ENCODE measurements around the gene RALA.

The RALA gene, protein sequence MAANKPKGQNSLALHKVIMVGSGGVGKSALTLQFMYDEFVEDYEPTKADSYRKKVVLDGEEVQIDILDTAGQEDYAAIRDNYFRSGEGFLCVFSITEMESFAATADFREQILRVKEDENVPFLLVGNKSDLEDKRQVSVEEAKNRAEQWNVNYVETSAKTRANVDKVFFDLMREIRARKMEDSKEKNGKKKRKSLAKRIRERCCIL

DNA sequence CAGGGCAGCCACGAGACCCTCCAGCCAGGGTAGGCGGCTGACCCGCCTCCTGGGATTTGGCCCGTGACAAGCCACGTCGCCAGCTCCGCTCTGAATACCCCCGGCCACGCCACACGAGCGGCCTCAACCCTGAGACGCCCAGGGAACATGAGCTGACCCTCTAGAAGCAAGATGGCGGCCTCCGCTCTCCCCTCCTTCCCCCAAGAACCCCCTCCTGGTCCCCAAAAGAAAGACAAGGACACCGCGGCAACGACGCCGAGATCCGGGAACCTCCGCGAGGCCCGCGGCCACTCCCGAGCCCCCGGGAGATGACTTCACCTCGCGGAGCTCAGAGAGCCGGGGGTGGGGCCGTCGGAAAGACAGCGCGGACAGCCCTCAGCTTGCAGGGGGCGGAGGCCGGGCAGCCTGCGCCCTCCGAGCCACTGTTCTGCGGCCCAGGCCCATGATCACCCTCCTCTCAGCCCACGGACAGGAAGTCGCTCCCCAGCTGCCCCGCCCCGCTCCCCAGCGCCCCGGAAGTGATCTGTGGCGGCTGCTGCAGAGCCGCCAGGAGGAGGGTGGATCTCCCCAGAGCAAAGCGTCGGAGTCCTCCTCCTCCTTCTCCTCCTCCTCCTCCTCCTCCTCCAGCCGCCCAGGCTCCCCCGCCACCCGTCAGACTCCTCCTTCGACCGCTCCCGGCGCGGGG lies at the start of gene RALA:
Gene RALA (plus strand): TSS at position 526 of the 685 bp plus-strand sequence. CDS start 63,096 bp downstream, outside the sequence.
- DNase-seq = peak; percentile 95

DNA sequence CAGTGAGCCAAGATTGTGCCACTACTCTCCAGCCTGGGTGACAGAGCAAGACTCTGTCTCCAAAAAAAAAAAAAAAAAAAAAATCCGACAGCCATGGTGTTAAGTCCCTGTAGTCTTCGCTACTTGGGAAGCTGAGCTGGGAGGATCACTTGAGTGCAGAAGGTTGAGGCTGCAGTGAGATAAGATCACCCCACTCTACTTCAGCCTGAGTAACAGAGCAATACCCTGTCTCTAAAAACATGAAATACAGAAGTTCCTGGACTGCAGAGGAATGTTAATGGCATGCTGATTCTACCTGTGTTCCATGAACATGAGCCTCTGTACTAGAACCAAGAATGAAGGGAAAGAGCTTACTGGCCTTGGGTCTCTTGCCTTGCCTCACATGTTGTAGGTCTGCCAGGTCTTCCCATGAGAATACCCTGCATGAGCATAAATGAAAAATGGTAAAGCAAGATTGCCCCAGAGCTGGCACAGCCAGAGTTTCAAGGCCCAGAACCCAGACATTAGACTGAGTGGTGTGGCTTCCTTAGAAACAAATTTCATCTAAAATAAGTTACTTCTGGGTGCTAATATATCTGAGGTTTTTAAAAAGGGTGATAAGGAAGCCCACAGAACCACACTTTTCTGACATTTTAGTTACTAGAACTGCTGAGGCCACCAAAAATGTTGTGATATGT lies 48.6 kb upstream of the RALA start:
- DNase-seq = no peak

DNA sequence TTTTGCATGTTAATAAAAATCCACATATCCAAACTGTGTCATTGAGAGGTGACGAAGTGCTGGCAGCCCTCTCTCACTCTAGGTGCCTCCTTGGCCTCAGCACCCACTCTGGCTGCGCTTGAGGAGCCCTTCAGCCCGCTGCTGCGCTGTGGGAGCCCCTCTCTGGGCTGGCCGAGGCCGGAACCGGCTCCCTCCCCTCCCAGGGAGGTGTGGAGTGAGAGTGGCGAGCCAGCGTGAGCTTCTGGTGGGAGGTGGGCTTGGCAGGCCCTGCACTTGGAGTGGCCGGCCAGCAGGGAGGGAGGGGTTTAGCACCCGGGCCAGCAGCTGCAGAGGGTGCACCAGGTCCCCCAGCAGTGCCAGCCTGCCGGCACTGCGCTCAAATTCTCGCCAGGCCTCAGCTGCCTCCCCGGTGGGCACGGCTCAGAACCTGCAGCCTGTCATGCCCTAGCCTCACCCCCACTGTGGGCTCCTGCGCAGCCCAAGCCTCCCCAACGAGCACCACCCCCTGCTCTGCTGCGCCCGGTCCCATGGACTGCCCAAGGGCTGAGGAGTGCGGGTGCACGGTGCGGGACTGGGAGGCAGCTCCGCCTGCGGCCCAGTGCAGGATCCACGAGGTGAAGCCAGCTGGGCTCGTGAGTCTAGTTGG lies 46.0 kb upstream of the RALA start:
- DNase-seq = no peak

DNA sequence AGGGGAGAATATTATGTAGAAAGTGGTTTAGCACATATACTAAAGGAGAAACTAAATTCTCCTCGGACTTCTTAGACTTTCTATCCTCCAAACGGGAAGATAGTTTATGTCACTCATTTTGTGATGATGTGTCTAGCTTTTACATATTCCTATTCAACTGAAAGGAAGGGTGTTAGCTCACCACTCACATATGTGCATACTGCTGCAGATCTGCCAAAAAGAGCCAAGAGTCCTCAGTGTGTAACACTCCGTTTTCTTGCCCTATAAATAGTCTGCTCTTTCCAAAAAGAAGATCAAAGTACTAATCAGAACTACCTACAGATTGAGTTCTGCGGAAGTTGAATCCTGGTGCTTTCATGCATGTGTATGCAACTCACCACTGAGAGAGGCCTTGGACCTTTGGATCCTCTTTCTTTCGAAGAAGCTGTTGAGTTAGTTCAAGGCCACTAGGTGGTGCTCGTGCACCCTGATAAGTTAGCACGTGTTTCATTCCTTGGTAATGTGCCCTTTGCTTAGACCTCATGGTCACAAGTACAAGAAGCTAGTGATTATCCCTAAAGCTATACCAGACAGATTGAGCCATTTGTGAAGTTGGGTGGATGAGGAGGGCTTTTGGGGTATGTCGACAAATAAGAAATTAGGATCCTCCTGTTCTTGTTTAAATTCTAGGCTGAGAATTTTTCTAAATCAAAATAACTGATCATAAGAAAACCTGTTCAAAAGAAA lies 43.1 kb upstream of the RALA start:
- peak; percentile 88 for DNase-seq

DNA sequence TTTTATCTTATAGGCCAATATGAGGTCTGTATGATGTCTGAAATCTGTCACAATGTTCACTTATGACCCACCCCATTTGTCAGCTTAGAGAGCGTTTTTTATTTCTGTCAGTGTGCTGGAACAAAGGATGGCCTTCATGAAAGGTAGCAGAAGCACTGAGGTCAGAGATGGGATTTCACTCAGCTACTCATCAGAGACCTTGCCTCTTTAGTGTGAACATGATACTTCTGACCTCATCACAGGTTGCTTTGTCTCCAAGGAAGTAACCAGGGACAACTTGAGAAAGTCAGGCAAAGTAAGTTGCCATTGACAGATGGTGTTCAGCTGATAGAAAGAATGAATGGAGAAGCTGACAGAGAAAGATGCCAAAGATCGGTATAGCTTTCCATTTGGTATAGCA lies 40.8 kb upstream of the RALA start:
- DNase-seq = no peak

DNA sequence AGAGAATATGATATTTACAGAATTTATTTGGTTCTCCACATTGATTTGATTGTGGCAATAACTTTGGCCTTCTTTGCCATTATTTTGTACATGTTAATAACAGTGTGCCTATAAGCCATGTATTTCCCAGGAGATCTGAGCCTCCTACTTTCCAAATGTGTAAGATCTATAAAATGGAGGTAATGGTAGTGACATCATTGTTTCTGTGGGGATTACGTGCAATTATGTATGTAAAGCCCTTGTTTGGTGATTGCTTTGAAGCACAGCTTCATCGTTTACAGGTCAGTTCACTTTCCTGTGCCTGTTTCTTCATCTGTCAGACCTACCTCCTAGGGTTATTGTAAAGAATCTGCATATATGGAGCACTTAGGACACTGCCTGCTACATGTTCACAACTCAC lies 39.8 kb upstream of the RALA start:
- no peak for DNase-seq

DNA sequence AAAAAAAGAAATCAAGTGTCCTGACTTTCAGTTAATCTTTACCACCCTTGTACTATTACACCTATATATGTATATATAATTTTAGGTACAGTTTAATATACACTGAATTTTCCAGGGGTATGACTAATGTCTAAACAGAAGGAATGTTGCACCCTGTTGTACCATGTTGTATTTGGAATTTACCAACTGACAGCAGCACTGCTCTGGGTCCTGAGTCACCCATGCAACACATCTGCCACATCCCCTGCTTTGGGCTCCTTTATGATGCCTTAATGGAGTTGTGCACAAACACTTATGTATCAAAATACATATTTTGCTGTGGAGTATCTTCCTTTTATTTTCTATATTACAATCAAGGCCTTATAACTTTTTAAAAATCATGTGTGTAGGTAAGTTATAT lies 36.0 kb upstream of the RALA start:
- no peak for DNase-seq

DNA sequence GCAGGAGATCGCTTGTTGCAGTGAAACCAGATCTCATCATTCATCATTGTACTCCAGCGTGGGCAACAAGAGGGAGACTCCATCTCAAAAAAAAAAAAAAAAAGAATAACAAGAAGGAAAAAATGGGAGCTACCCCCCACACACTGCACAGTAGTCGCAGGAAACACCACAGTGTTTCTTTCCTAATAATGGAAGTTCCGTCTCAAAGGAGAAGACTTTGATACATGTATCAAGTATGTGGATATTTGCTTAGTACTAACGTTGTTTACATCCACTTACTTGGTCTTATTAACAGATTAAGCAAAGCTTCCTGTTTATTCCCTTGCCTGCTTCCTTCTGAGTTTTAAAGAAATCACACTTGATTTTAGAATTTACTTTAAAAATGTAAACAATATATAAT lies 35.0 kb upstream of the RALA start:
- DNase-seq = peak; percentile 76

DNA sequence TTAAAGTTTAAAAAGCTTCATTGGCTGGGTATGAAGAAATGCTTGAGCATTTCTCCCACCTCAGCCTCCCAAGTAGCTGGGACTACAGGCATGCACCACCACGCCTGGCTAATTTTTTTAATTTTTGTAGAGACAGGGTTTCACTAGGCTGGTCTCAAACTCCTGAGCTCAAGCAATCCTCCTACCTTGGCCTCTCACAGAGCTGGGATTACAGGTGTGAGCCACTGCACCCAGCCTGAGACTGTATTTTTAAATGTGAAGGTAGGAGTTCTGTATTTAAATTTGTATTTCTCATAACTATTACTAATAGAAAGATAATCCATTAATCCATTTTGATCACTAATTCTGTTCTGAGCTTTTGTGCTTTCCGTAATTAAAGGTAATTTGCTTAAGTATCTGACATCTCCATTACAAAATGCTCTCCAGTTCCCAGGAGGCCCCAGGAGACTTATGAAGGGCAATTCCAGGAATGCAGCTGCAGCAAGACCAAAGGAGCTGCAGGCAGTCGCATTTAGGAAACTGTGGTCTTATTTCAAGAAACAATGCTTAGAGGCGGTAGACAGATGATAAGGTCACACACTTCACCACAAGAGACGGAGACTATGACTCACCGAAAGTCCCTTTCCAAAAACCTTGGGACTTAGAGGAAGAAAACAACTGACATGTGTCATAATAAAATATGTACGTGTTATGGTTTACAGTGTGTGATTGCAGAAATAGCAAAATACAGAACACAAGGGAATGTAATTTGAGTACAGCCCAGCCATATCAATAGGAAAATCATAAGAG lies 33.9 kb upstream of the RALA start:
- peak; percentile 99 for DNase-seq

DNA sequence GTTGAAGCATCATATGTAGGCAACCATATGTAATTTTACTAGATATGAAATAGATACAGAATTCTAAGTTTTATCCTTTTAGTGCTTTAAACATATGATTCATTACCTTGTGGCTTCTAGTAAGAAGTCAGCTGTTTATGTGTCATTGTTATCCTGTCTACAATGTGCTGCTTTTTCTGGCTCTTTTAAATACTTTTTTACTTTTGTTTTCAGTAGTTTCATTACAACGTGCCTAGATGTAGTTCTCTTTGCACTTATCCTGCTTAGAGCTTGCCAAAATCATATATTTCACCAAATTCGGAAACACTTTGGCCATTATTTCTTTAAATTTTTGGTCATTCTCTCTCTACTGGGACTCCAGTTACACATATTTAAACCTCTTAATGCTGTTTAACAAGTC lies 30.8 kb upstream of the RALA start:
- peak; percentile 93 for DNase-seq

DNA sequence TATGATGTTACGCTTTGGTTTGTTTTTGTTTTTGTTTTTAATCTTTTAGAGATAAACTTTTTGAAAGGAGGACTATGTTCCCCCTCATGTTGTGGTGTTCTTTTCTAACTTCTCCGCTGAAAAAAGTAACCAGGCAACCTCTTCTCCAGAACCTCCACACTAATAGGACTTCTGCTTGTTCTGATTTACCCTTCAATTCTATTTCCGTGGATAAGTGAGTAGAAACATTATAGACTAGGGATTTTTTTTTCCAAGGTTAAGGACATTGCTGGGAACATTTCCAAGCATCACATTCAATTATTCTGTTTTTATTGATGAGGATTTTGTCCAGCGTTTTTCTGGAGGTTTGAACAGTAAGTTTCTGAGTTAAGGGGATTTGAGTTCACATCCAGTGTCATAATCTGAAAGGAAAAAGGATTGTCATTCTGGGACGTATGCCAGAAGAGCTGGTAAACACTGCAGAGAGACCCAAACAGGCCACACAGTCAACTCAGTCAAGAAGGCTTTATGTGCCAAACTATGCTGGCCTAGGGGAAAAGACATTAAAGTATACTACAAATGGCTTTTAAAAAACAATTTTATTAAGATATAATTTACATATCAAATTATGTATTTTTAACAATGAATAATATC lies 28.3 kb upstream of the RALA start:
- no peak for DNase-seq

DNA sequence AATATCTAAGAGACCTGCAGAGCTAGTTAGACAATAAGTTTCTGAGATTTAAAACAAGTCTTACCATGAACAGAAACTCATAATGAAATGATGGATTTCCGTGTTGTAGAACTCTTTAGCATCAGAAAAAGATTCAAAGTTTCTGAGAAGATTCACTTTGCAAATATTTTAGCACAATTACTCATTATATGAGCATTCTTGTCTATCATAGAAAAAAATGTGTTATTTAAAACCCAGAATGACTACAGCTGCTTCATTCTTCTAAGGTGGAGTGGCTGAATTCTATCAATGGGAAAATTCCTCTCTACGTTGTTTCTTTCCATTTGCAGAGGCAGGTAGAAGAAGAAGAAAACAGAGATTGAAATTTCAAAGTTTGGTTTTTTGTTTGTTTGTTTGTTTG lies 21.0 kb upstream of the RALA start:
- DNase-seq = no peak

DNA sequence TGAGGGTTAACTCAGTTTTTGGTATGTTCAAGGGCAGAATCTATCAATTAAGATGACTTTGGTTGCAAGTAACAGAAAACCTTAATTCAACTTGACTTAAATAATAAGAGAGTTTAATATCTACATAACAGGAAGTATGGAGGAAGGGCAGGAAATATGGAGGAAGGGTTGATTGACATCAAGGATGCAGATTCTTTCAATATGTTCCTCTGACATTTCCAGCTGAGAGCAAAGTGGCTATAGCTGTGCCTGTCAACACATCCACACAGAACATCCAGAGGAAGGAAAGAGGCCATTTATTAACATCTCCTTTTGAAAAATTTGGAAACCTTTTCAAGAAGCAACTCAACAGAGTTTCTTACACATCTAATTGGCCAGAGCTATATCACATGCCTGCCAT lies 19.4 kb upstream of the RALA start:
- DNase-seq = no peak

DNA sequence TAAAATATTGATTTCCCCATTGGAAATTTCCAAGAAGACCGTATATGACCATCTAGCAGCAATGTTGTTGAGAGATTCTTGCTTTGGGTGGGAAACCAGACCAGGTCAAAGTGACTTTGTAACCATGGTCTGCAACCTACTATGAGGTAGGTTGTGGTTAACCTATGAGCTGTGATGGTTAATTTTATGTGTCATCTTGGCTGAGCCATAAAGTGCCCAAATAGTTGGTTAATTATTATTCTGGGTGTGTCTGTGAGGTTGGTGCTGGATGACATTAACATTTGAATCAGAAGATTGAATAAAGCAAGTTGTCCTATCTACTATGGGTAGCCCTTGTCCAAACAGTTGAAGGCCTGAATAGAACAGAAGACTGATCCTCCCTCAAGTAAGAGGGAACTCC lies 18.3 kb upstream of the RALA start:
- DNase-seq = no peak

DNA sequence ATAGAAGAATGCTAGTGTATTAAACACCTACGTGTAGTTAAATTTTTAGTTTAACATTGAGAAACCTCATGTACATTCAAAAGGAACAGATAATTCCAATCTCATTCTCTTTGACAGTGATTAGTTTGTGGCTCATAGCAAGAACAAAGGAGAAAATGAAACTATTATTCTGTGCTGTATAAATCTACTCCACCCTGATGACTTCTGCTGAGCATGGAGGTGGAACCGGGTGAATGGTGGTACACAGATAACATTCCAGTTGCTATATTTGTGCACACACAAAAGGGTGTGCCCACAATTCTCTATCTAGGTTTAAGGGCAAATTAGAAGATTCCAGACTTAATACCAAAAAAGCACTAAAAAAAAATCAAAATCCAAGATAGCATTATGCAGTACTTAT lies 17.0 kb upstream of the RALA start:
- peak; percentile 49 for DNase-seq

DNA sequence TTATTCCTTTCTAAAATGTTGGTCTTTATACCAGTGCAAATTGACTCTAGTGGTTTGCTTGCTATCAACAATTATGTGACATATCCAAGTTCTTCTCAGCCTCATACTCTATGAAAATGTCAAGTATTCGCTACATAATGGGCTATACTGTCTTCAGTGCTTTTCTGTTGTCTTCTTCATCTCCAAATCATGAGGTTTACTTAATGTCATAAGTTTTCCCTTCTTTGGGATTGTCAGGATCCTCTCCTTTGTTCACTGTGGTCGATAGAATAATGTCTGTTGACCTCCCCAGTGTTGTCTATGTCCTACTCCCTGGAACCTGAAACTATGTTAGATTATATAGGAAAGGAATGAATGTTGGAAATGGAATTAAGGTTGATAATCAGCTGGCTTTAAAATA lies 16.4 kb upstream of the RALA start:
- no peak for DNase-seq

DNA sequence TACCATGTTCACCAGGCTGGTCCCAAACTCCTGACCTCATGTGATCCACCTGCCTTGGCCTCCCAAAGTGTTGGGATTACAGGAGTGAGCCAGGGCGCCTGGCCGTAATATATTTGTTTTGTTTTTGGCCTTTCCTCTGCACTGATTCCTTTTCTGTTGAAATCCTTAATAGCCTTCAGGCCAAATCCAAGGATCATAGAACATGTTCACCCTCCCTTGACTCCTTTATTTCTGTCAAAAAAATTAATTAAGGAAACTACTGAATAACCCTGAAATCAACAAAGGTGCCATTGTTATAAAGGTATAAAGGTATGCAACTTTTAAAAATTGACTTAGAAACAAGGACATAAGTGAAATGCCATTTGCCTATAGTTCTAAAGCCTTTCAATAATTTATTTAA lies 15.5 kb upstream of the RALA start:
- DNase-seq = no peak

DNA sequence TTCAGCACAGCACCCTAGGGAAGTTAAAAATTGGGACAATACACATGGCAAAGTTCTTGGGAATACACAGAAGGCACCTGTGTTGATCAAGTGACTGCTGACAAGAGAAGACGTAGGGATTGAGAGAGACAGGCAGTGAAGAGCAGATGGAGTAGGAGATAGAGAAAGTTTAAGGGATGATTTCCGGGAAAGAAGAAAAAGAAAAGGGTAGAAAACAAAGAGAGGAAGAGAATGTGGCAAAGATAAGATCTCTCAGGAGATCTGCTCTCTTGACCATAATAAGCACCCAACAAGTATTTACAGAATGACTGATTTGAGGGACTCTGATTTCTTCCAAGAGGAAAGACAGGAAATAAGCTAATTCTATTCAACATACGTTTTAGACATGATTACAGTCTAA lies 15.1 kb upstream of the RALA start:
- DNase-seq = no peak

DNA sequence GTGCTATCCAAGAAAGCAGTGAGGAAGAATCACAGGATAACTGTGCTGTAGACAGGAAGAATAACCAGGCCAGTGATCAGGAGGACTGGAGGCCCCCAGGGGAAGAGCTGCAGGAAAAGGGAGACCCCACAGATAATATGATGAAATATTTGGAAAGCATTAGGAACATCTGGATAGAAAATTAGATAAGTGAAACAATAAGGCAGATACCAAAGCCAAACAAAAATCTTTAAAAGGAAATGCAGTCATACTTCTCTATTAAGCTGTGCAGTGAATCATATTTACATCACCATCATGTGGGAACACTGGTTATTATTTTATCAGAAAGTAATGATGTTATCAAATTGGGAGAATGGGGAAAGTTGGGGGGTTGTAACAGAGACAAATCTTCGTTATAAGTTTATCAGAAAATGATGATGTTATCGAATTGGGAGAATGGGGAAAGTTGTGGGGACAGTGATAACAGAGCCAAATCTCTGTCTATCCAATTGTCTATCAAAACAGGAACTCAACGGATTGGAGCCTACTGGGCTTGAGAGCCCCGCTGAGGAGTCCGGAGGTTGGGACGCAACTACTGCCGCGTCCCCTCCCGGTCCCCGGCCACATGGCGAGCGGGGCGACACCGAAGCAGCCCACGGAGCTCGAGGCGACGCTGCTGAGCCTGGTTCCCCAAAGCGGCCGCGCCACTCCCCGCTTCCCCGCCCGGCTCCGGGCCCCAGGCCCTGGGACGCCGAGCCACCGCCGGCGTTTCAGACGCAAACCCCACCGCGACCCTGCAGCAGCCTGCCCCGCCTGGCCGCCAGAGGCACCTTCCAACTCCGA lies 14.0 kb upstream of the RALA start:
- DNase-seq = peak; percentile 89

DNA sequence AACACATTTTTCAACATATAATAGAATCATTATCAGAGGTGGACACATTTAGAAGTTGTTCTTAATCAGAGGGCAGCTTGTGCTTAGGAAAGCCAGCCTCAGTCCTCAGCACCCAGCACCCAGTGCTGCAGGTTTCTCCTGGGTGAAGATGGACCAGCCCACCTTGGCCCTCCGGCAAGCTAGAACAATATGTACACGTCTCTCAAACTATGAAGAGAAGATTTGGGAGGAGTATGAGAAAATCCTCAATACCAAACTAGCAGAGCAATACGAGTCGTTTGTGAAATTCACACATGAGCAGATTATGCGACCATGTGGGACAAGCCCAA lies 13.5 kb upstream of the RALA start:
- no peak for DNase-seq

DNA sequence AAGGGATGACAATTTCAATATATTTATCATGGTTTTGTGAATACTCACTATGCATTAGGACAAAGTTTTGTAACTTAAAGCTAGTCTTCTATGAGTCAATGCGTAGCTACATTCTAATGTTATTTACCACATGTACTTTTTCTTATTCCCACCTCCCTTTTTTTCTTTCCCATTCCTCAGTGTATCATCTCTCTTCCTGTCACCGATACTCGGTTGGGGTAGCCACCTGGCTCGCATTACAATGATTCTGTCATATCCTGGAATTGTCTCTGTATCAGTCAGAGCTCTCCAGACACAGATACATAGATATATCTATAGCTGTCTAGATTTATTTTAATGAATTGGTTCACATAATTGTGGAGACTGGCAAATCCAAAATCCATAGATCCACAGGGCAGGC lies 9.8 kb upstream of the RALA start:
- no peak for DNase-seq
